A673 (cell line): ENCODE measurements around the gene SLMAP.

ENCODE experiments used
- CTCF ChIP-seq: fragments of 300-800, 200-600 bp; sonication (generic); conservative IDR thresholded peaks from 2 replicates; pipeline ENCODE4 v1.5.1; 2017; ENCODE audit warnings: low read depth, mild to moderate bottlenecking, antibody characterized with exemption, low read length, moderate library complexity, mixed read lengths
- EZH2 ChIP-seq: fragments of 200-600 bp; sonication (generic); IDR thresholded peaks from 2 replicates; pipeline ENCODE4 v1.6.1; 2017; ENCODE audit warnings: borderline replicate concordance, low read depth, mild to moderate bottlenecking, mixed read lengths, antibody characterized with exemption, low read length; ENCODE audit not compliant: poor library complexity, severe bottlenecking

- TF ChIP-seq CTCF = no peak
- no peak for TF ChIP-seq EZH2
These were observed 120.5 kb downstream of the SLMAP start for GRCh38 chr3:57876632-57877031.
